ENCODE measurements around the gene GGACT. TPM values are rescaled to one million over a fixed set of nuclear protein-coding genes. Genes with fewer than 3 reads are reported as not detected.

GGACT gene
- total RNA-seq (2022): 2.5 and 2.6 TPM in 2 replicates
- percentile 39 among the genes with signal in this experiment for Bru-seq, nascent RNA
- percentile 35 among the genes with signal in this experiment for BruChase-seq, experiment 1, labeled RNA remaining after a 6-hour chase
- BruChase-seq, experiment 2, labeled RNA remaining after a 2-hour chase: percentile 29 among the genes with signal in this experiment
- long read RNA-seq: 0 reads

GRCh38 chr13:100588331-100589177 is at the start of gene GGACT:
Gene GGACT, minus strand, starts transcription at chr13:100588789. Its CDS starts 56,198 bp downstream, at chr13:100532591.
- no peak for TF ChIP-seq CTCF (IDR thresholded peaks at IDR 0.05; ENCODE audit: unreplicated experiment)
- intact Hi-C loops (cut with micrococcal nuclease; ENCODE audit: unreplicated experiment): no loop called here
- H3K27me3 Mint-ChIP-seq (ENCODE audit: unreplicated experiment): no peaks in the 10 kb centered on the region
- no TSS peak for BruUV-seq (replicated peaks)
- CTCF ChIA-PET: no interaction called here
- no peaks in the 10 kb centered on the region for H3K4me1 Mint-ChIP-seq (ENCODE audit: low read depth, unreplicated experiment)
- no peaks in the 10 kb centered on the region for H3K9me3 Mint-ChIP-seq (ENCODE audit: low read depth, unreplicated experiment)
- no peaks in the 10 kb centered on the region for H3K36me3 Mint-ChIP-seq (ENCODE audit: insufficient read depth, unreplicated experiment)
- no peak within 1 kb of the TSS for H3K27ac Mint-ChIP-seq (ENCODE audit: unreplicated experiment)
- peak within 1 kb of the TSS; percentile 58 for H3K4me3 Mint-ChIP-seq (ENCODE audit: low read depth, unreplicated experiment)
- peak; percentile 64 for DNase-seq

- Mint-ChIP-seq H3K36me3 (ENCODE audit: insufficient read depth, unreplicated experiment) (no peaks in the 10 kb centered on the region), H3K4me1 (ENCODE audit: low read depth, unreplicated experiment) (no peaks in the 10 kb centered on the region), H3K9me3 (ENCODE audit: low read depth, unreplicated experiment) (no peaks in the 10 kb centered on the region), H3K27ac (ENCODE audit: unreplicated experiment) (no peak overlapping the region), H3K27me3 (ENCODE audit: unreplicated experiment) (no peaks in the 10 kb centered on the region), H3K4me3 (ENCODE audit: low read depth, unreplicated experiment) (no peak overlapping the region)
- TF ChIP-seq CTCF (IDR thresholded peaks at IDR 0.05; ENCODE audit: unreplicated experiment): no peak
- CTCF ChIA-PET: no interaction called here
- no peak for DNase-seq
- no TSS peak for BruUV-seq (replicated peaks)
- intact Hi-C loops (cut with micrococcal nuclease; ENCODE audit: unreplicated experiment): no loop called here
Measured at GRCh38 chr13:100637796-100638195, 49.2 kb upstream of the GGACT start.

GRCh38 chr13:100637380-100637779 is 48.8 kb upstream of the GGACT start:
- BruUV-seq (replicated peaks): no TSS peak
- Mint-ChIP-seq H3K4me3 (ENCODE audit: low read depth, unreplicated experiment) (no peak overlapping the region), H3K27me3 (ENCODE audit: unreplicated experiment) (no peaks in the 10 kb centered on the region), H3K9me3 (ENCODE audit: low read depth, unreplicated experiment) (no peaks in the 10 kb centered on the region), H3K27ac (ENCODE audit: unreplicated experiment) (no peak overlapping the region), H3K36me3 (ENCODE audit: insufficient read depth, unreplicated experiment) (no peaks in the 10 kb centered on the region), H3K4me1 (ENCODE audit: low read depth, unreplicated experiment) (no peaks in the 10 kb centered on the region)
- CTCF ChIA-PET: no interaction called here
- no peak for DNase-seq
- intact Hi-C loops (cut with micrococcal nuclease; ENCODE audit: unreplicated experiment): no loop called here
- TF ChIP-seq CTCF (IDR thresholded peaks at IDR 0.05; ENCODE audit: unreplicated experiment): no peak

GRCh38 chr13:100636441-100636840 is 47.9 kb upstream of the GGACT start:
- DNase-seq: no peak
- no peaks in the 10 kb centered on the region for H3K9me3 Mint-ChIP-seq (ENCODE audit: low read depth, unreplicated experiment)
- no peak overlapping the region for H3K27ac Mint-ChIP-seq (ENCODE audit: unreplicated experiment)
- H3K4me1 Mint-ChIP-seq (ENCODE audit: low read depth, unreplicated experiment): no peaks in the 10 kb centered on the region
- CTCF ChIA-PET: no interaction called here
- no TSS peak for BruUV-seq (replicated peaks)
- no peaks in the 10 kb centered on the region for H3K27me3 Mint-ChIP-seq (ENCODE audit: unreplicated experiment)
- no peak overlapping the region for H3K4me3 Mint-ChIP-seq (ENCODE audit: low read depth, unreplicated experiment)
- intact Hi-C loops (cut with micrococcal nuclease; ENCODE audit: unreplicated experiment): no loop called here
- TF ChIP-seq CTCF (IDR thresholded peaks at IDR 0.05; ENCODE audit: unreplicated experiment): no peak
- H3K36me3 Mint-ChIP-seq (ENCODE audit: insufficient read depth, unreplicated experiment): no peaks in the 10 kb centered on the region

Measured in Calu3 (cell line).